CD4-positive, alpha-beta memory T cell (primary cell): ENCODE results near the gene COL23A1. TPM values are rescaled to one million over a fixed set of nuclear protein-coding genes. Genes with fewer than 3 reads are reported as not detected.

Source experiments
- CTCF ChIA-PET: fragments of 350-600 bp; sonication (Branson Sonifier 250); formaldehyde crosslinking; loops from one replicate; lab custom pipeline; 2021; ENCODE audit warnings: inconsistent platforms; ENCODE audit not compliant: partially characterized antibody; lab: Charles Lee
- POLR2A ChIA-PET: fragments of 350-600 bp; sonication (Branson Sonifier 250); formaldehyde crosslinking; loops from one replicate; lab custom pipeline; 2021; ENCODE audit not compliant: partially characterized antibody; lab: Charles Lee
- DNase-seq, 5 donors: peaks; one replicate each; pipeline versions ENCODE4 v3.0.0 to v3.0.0-alpha.2; 2020 to 2022; ENCODE audit warnings: mixed read lengths in 1 of 5
- H3K27ac ChIP-seq: one replicate; pipeline ENCODE4 v1.7.0; 2013; ENCODE audit warnings: low read depth, low read length
- H3K27me3 ChIP-seq: 2 replicates; pipeline ENCODE4 v1.7.0; 2013; ENCODE audit warnings: mild to moderate bottlenecking, low read length, moderate library complexity; ENCODE audit not compliant: insufficient read depth
- H3K36me3 ChIP-seq: 2 replicates; pipeline ENCODE4 v1.7.0; 2013; ENCODE audit warnings: mild to moderate bottlenecking, low read length, moderate library complexity; ENCODE audit not compliant: insufficient read depth
- H3K4me1 ChIP-seq: 2 replicates; pipeline ENCODE4 v1.7.0; 2013; ENCODE audit warnings: mild to moderate bottlenecking, low read length, moderate library complexity; ENCODE audit not compliant: insufficient read depth
- H3K4me3 ChIP-seq, 2 donors: one replicate each; pipeline ENCODE4 v1.7.0; 2013; ENCODE audit warnings: low read length in 2 of 2, mild to moderate bottlenecking in 1 of 2
- H3K9me3 ChIP-seq, 2 donors: one replicate each; pipeline ENCODE4 v1.7.0; 2013; ENCODE audit warnings: low read length in 2 of 2, control low read depth in 1 of 2; ENCODE audit not compliant: control insufficient read depth in 1 of 2
- H3K27ac Mint-ChIP-seq, 7 donors: one replicate each; pipeline ENCODE4 v1.8.0; 2020 to 2021; ENCODE audit warnings: mixed read lengths in 7 of 7, mild to moderate bottlenecking in 6 of 7, inconsistent platforms in 3 of 7, moderate library complexity in 3 of 7
- H3K27me3 Mint-ChIP-seq, 2 donors: one replicate each; pipeline ENCODE4 v1.8.0; 2020 to 2021; ENCODE audit warnings: mixed read lengths in 2 of 2
- H3K36me3 Mint-ChIP-seq, 2 donors: one replicate each; pipeline ENCODE4 v1.8.0; 2020 to 2021; ENCODE audit warnings: mixed read lengths in 2 of 2, inconsistent platforms in 1 of 2, mild to moderate bottlenecking in 1 of 2
- H3K4me1 Mint-ChIP-seq, 4 donors: one replicate each; pipeline ENCODE4 v1.8.0; 2020 to 2021; ENCODE audit warnings: mixed read lengths in 4 of 4, mild to moderate bottlenecking in 1 of 4
- H3K4me3 Mint-ChIP-seq, 8 donors: one replicate each; pipeline ENCODE4 v1.8.0; 2020 to 2021; ENCODE audit warnings: mixed read lengths in 8 of 8, mild to moderate bottlenecking in 7 of 8, moderate library complexity in 6 of 8, inconsistent platforms in 3 of 8
- H3K9me3 Mint-ChIP-seq, 8 donors: one replicate each; pipeline ENCODE4 v1.8.0; 2020 to 2021; ENCODE audit warnings: mixed read lengths in 8 of 8, mild to moderate bottlenecking in 5 of 8, inconsistent platforms in 3 of 8, moderate library complexity in 1 of 8
- intact Hi-C: fragments of 100-400 bp; cut with micrococcal nuclease; formaldehyde crosslinking; loops from one replicate; pipeline ENCODE4 v1.15.1; 2023
- polyA plus RNA-seq, 2 donors: library from polyadenylated mRNA; unstranded; fragments of 300-500 nt; fragmentation: Illumina TruSeq; gene quantifications; one replicate each; pipeline ENCODE4 v1.2.3, GENCODE V29; 2021
- total RNA-seq, 2 experiments: library from RNA; stranded (reverse); gene quantifications; one replicate each; pipeline ENCODE4 v1.2.3, GENCODE V29; 2021

The COL23A1 gene
- total and polyA plus RNA-seq, 4 experiments from 2014 or later, result 0.17 to 0.25 TPM; not detected in 2

- H3K27ac ChIP-seq, result no peak overlapping the region
- Mint-ChIP-seq H3K9me3 (peaks cover 0 to 5% (median 1%) of the 10 kb centered on the region in 8 donors), H3K27ac (no peak overlapping the region), H3K27me3 (peaks cover 2 to 3% of the 10 kb centered on the region in 2 donors), H3K4me3 (no peak overlapping the region), H3K36me3 (no peaks in the 10 kb centered on the region), H3K4me1 (no peaks in the 10 kb centered on the region)
- no peaks in the 10 kb centered on the region for H3K36me3 ChIP-seq
- CTCF ChIA-PET, result interaction anchor here (2.6 kb wide), 1 partner anchor 8 kb away, joined by 9 read pairs; no protein-coding TSS in a partner anchor
- H3K27me3 ChIP-seq, result no peaks in the 10 kb centered on the region
- POLR2A ChIA-PET, result no interaction called here
- no peaks in the 10 kb centered on the region for H3K9me3 ChIP-seq
- no peak overlapping the region for H3K4me3 ChIP-seq
- no peaks in the 10 kb centered on the region for H3K4me1 ChIP-seq
- intact Hi-C loops, result no loop called here
- DNase-seq, result no peak
Measured at GRCh38 chr5:178272591-178272990, 317.6 kb downstream of the COL23A1 start.

- Mint-ChIP-seq H3K36me3 (no peaks in the 10 kb centered on the region), H3K27ac (no peak overlapping the region), H3K4me3 (peak overlapping the region in 1 of 8 donors; percentile 54), H3K9me3 (peaks cover 0 to 5% (median 1%) of the 10 kb centered on the region in 8 donors), H3K27me3 (peaks cover 2% of the 10 kb centered on the region in 2 donors), H3K4me1 (no peaks in the 10 kb centered on the region)
- intact Hi-C loops, result no loop called here
- no peaks in the 10 kb centered on the region for H3K36me3 ChIP-seq
- ChIA-PET POLR2A (no interaction called here), CTCF (interaction anchor here (1.7 to 2.6 kb wide), 2 partner anchors 9 to 13 kb away, joined by 5 to 9 read pairs; no protein-coding TSS in a partner anchor)
- H3K4me3 ChIP-seq, result no peak overlapping the region
- no peaks in the 10 kb centered on the region for H3K27me3 ChIP-seq
- no peak overlapping the region for H3K27ac ChIP-seq
- no peaks in the 10 kb centered on the region for H3K9me3 ChIP-seq
- no peak for DNase-seq
- no peaks in the 10 kb centered on the region for H3K4me1 ChIP-seq
Measured at GRCh38 chr5:178271726-178272479, 318.3 kb downstream of the COL23A1 start.

GRCh38 chr5:178271231-178271630 is 319.0 kb downstream of the COL23A1 start:
- CTCF ChIA-PET, result interaction anchor here (1.7 to 2.6 kb wide), 2 partner anchors 9 to 14 kb away, joined by 5 to 9 read pairs; no protein-coding TSS in a partner anchor
- POLR2A ChIA-PET, result no interaction called here

GRCh38 chr5:178269499-178269898 is 320.7 kb downstream of the COL23A1 start:
- Histone ChIP-seq H3K4me1 (no peaks in the 10 kb centered on the region), H3K36me3 (no peaks in the 10 kb centered on the region), H3K27ac (no peak overlapping the region), H3K9me3 (no peaks in the 10 kb centered on the region), H3K27me3 (no peaks in the 10 kb centered on the region), H3K4me3 (no peak overlapping the region)
- H3K27me3 Mint-ChIP-seq, result peaks cover 2% of the 10 kb centered on the region in 2 donors
- H3K27ac Mint-ChIP-seq, result no peak overlapping the region
- H3K36me3 Mint-ChIP-seq, result no peaks in the 10 kb centered on the region
- H3K4me3 Mint-ChIP-seq, result no peak overlapping the region
- H3K9me3 Mint-ChIP-seq, result peaks cover 0 to 3% (median 0%) of the 10 kb centered on the region in 8 donors
- ChIA-PET POLR2A (no interaction called here), CTCF (no interaction called here)
- intact Hi-C loops, result no loop called here
- no peak for DNase-seq
- H3K4me1 Mint-ChIP-seq, result no peaks in the 10 kb centered on the region

More at GRCh38 chr5:178271231-178271630, 319.0 kb downstream of the COL23A1 start:
- DNase-seq, result no peak
- Histone ChIP-seq H3K27ac (no peak overlapping the region), H3K27me3 (no peaks in the 10 kb centered on the region), H3K9me3 (no peaks in the 10 kb centered on the region), H3K4me1 (no peaks in the 10 kb centered on the region), H3K4me3 (no peak overlapping the region), H3K36me3 (no peaks in the 10 kb centered on the region)
- Mint-ChIP-seq H3K36me3 (no peaks in the 10 kb centered on the region), H3K4me3 (peak overlapping the region in 1 of 8 donors; percentile 54), H3K27ac (no peak overlapping the region), H3K9me3 (peaks cover 0 to 5% (median 1%) of the 10 kb centered on the region in 8 donors), H3K27me3 (peaks cover 2% of the 10 kb centered on the region in 2 donors), H3K4me1 (no peaks in the 10 kb centered on the region)
- intact Hi-C loops, result no loop called here

GRCh38 chr5:178267876-178268275 is 322.3 kb downstream of the COL23A1 start:
- ChIA-PET POLR2A (no interaction called here), CTCF (no interaction called here)
- no peak overlapping the region for H3K27ac ChIP-seq
- H3K9me3 ChIP-seq, result no peaks in the 10 kb centered on the region
- no peak overlapping the region for H3K27ac Mint-ChIP-seq
- no peaks in the 10 kb centered on the region for H3K4me1 ChIP-seq
- H3K4me3 Mint-ChIP-seq, result no peak overlapping the region
- H3K4me1 Mint-ChIP-seq, result no peaks in the 10 kb centered on the region
- H3K36me3 ChIP-seq, result no peaks in the 10 kb centered on the region
- H3K36me3 Mint-ChIP-seq, result no peaks in the 10 kb centered on the region
- intact Hi-C loops, result no loop called here
- no peak for DNase-seq
- peaks cover 0 to 3% (median under 1%) of the 10 kb centered on the region in 8 donors for H3K9me3 Mint-ChIP-seq
- H3K4me3 ChIP-seq, result no peak overlapping the region
- no peaks in the 10 kb centered on the region for H3K27me3 ChIP-seq
- peaks cover 2% of the 10 kb centered on the region in 2 donors for H3K27me3 Mint-ChIP-seq

GRCh38 chr5:178267245-178267644 is 322.9 kb downstream of the COL23A1 start:
- H3K4me1 ChIP-seq, result no peaks in the 10 kb centered on the region
- Mint-ChIP-seq H3K27me3 (peaks cover 2% of the 10 kb centered on the region in 2 donors), H3K27ac (no peak overlapping the region), H3K9me3 (peaks cover 0 to 3% (median under 1%) of the 10 kb centered on the region in 8 donors), H3K4me3 (no peak overlapping the region), H3K36me3 (no peaks in the 10 kb centered on the region), H3K4me1 (no peaks in the 10 kb centered on the region)
- no peaks in the 10 kb centered on the region for H3K36me3 ChIP-seq
- intact Hi-C loops, result no loop called here
- H3K9me3 ChIP-seq, result no peaks in the 10 kb centered on the region
- H3K27me3 ChIP-seq, result no peaks in the 10 kb centered on the region
- no peak for DNase-seq
- ChIA-PET CTCF (no interaction called here), POLR2A (no interaction called here)
- no peak overlapping the region for H3K27ac ChIP-seq
- no peak overlapping the region for H3K4me3 ChIP-seq

GRCh38 chr5:178266581-178266980 is 323.6 kb downstream of the COL23A1 start:
- Mint-ChIP-seq H3K27ac (no peak overlapping the region), H3K4me1 (no peaks in the 10 kb centered on the region), H3K36me3 (no peaks in the 10 kb centered on the region), H3K9me3 (peaks cover 0 to 3% (median under 1%) of the 10 kb centered on the region in 8 donors), H3K4me3 (no peak overlapping the region), H3K27me3 (peaks cover 2% of the 10 kb centered on the region in 2 donors)
- H3K4me1 ChIP-seq, result no peaks in the 10 kb centered on the region
- H3K27me3 ChIP-seq, result no peaks in the 10 kb centered on the region
- DNase-seq, result no peak
- H3K36me3 ChIP-seq, result no peaks in the 10 kb centered on the region
- POLR2A ChIA-PET, result no interaction called here
- H3K9me3 ChIP-seq, result no peaks in the 10 kb centered on the region
- H3K4me3 ChIP-seq, result no peak overlapping the region
- CTCF ChIA-PET, result interaction anchor here (0.8 kb wide), 1 partner anchor 17 kb away, joined by 3 read pairs; no protein-coding TSS in a partner anchor
- intact Hi-C loops, result no loop called here
- no peak overlapping the region for H3K27ac ChIP-seq
